Measurements from ENCODE around the gene SDC1. TPM values are rescaled to one million over a fixed set of nuclear protein-coding genes. Genes with fewer than 3 reads are reported as not detected.
A peak's percentile ranks its signal among the peaks of the same experiment; 100 is the strongest.

SDC1 gene
- total and polyA plus RNA-seq, 8 donors, result 16.0 to 140 (median 45.0) TPM

DNA sequence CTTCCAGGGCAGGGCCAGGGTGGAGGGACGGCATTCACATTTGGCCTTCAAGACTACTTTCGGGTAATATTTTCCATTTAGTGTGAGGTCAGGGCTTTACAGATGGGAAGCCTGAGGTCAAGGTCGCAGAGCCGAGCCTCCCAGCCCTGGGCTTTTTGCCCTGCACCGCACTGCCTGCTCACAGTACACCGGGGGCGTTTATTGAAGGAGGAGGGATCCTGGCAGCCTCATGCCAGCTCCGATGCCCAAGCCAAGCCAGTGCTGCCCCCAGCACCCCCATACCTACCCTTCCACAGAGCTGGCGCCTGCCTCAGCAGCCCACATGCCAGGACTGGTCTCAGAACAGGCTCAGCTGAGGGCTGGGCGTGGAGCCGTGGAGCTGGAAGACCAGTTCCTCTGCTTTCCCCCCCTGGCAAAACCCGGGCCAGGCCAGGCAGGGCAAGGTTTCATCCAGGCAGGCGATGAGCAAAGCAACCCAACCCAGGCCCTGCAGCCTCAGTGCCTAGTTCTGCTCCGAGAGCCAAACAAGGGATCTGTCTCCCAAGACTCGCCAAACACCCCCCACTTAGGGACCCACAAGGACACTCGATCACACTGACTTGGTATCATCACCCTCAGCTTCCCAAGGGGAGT is 11.9 kb downstream of the SDC1 start:
- H3K27me3 ChIP-seq, result no peaks in the 10 kb centered on the region
- peak; percentile 82 to 89 for DNase-seq
- no peaks in the 10 kb centered on the region for H3K9me3 ChIP-seq
- no peaks in the 10 kb centered on the region for H3K36me3 ChIP-seq
- H3K4me3 ChIP-seq, result no peak overlapping the region
- TF ChIP-seq EP300 (IDR thresholded peaks at IDR 0.05) (no peak), POLR2AphosphoS5 (IDR thresholded peaks at IDR 0.05) (peak in 2 of 3 donors; percentile 50 to 56), POLR2A (IDR thresholded peaks at IDR 0.05) (no peak)
- TF ChIP-seq, protein P1, sequence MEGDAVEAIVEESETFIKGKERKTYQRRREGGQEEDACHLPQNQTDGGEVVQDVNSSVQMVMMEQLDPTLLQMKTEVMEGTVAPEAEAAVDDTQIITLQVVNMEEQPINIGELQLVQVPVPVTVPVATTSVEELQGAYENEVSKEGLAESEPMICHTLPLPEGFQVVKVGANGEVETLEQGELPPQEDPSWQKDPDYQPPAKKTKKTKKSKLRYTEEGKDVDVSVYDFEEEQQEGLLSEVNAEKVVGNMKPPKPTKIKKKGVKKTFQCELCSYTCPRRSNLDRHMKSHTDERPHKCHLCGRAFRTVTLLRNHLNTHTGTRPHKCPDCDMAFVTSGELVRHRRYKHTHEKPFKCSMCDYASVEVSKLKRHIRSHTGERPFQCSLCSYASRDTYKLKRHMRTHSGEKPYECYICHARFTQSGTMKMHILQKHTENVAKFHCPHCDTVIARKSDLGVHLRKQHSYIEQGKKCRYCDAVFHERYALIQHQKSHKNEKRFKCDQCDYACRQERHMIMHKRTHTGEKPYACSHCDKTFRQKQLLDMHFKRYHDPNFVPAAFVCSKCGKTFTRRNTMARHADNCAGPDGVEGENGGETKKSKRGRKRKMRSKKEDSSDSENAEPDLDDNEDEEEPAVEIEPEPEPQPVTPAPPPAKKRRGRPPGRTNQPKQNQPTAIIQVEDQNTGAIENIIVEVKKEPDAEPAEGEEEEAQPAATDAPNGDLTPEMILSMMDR (IDR thresholded peaks at IDR 0.05), result no peak
- peaks cover 24 to 91% (median 66%) of the 10 kb centered on the region in 4 donors for H3K4me1 ChIP-seq
- WGBS, 5 donors, result 28 to 55% (median 29%) methylated on average over 11 to 16 of the region's 16 CpGs
- peak overlapping the region; percentile 58 to 92 (median 77) for H3K27ac ChIP-seq
- intact Hi-C loops (cut with DNase I; ENCODE audit: low total_unique reads), result no loop called here

DNA sequence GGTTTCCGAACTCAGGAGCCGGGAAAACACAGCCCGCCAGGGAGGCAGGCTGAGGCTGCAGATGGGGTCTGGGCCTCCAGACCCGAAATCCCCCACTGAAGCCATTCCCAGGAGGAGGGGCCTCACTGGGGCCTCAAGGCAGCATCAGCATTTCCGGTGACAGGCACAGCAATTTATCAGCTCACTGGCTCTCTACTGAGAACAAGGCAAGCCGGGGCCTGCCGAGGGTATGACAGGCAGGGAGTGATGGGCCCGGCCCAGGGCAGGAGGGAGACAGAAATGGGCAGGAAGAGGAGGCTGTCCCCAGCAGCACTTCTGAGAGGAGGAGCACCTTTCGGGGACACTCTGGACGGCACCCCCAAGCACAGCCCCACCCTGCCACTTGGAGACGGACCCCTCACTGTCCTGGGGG is 12.5 kb downstream of the SDC1 start:
- WGBS, 5 donors, result 50 to 61% (median 52%) methylated on average over 6 to 11 of the region's 11 CpGs
- H3K4me1 ChIP-seq, result peaks cover 29 to 91% (median 68%) of the 10 kb centered on the region in 4 donors
- H3K36me3 ChIP-seq, result no peaks in the 10 kb centered on the region
- TF ChIP-seq POLR2A (IDR thresholded peaks at IDR 0.05) (no peak), POLR2AphosphoS5 (IDR thresholded peaks at IDR 0.05) (no peak), EP300 (IDR thresholded peaks at IDR 0.05) (no peak)
- TF ChIP-seq, protein P1 (IDR thresholded peaks at IDR 0.05), result no peak
- H3K9me3 ChIP-seq, result no peaks in the 10 kb centered on the region
- intact Hi-C loops (cut with DNase I; ENCODE audit: low total_unique reads), result no loop called here
- peak in 1 of 2 donors; percentile 79 for DNase-seq
- H3K4me3 ChIP-seq, result no peak overlapping the region
- peak overlapping the region; percentile 58 to 92 (median 77) for H3K27ac ChIP-seq
- H3K27me3 ChIP-seq, result no peaks in the 10 kb centered on the region

DNA sequence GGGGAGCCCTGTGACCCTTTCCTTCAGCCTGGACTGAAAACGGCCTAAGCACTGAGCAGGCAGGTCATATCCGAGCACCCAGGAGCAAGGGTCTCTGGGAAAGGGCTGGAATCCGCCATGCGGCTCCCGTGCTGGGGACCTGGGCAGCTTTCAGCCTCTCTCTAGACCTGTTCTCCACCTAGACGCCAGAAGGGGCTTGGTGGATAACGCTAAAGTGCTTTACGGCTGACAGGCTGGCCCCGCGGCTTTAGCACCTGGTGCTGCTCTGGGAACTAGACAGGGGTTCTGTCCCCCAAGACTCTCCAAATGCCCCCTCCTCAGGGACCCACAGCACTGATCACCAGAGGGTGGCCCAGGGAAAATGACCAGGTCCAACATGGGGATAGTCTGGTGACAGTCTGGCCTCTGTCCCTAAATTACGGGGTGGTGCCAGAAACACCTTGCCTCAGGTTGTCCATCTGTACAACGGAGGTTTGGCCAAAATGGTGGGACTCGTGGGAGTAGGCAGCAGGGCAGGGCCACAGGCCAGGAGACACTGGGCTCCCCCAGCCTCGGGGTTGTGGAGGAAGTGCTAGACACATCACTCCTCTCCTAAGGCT is 13.0 kb downstream of the SDC1 start:
- Histone ChIP-seq H3K27ac (peak overlapping the region in 4 of 5 donors; percentile 69 to 92 (median 80)), H3K36me3 (no peaks in the 10 kb centered on the region), H3K4me1 (peaks cover 34 to 94% (median 73%) of the 10 kb centered on the region in 4 donors), H3K27me3 (no peaks in the 10 kb centered on the region), H3K9me3 (no peaks in the 10 kb centered on the region), H3K4me3 (no peak overlapping the region)
- DNase-seq, result no peak
- TF ChIP-seq, protein P1 (IDR thresholded peaks at IDR 0.05), result no peak
- no peak for TF ChIP-seq POLR2A (IDR thresholded peaks at IDR 0.05)
- no peak for TF ChIP-seq EP300 (IDR thresholded peaks at IDR 0.05)
- no peak for TF ChIP-seq POLR2AphosphoS5 (IDR thresholded peaks at IDR 0.05)
- 70 to 93% (median 82%) methylated on average over 7 to 14 of the region's 14 CpGs for WGBS, 5 donors
- intact Hi-C loops (cut with DNase I; ENCODE audit: low total_unique reads), result no loop called here

DNA sequence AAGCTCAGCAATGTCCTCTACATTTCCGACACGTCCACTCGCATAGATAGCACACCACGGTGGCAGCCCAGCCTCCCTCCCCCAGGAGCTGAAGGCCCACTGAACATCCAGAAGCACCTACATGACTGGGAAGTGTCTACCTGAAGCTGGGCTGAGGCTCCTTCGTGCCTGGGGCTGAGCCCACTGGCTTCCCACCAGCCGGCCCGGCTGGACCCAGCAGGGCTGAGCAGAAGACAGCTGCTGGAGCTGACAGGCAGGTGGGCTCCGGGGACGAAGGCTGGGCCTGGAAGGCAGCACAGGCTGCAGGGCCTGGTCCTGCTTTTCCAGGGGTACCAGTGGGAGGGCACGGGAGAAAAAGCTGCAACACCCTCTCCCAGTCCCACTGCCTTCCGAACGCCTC is 13.5 kb downstream of the SDC1 start:
- no peaks in the 10 kb centered on the region for H3K36me3 ChIP-seq
- peaks cover 39 to 98% (median 78%) of the 10 kb centered on the region in 4 donors for H3K4me1 ChIP-seq
- no peaks in the 10 kb centered on the region for H3K9me3 ChIP-seq
- 83 to 98% (median 85%) methylated on average over 6 to 12 of the region's 12 CpGs for WGBS, 5 donors
- peak overlapping the region in 4 of 5 donors; percentile 69 to 92 (median 79) for H3K27ac ChIP-seq
- DNase-seq, result no peak
- H3K4me3 ChIP-seq, result no peak overlapping the region
- no peaks in the 10 kb centered on the region for H3K27me3 ChIP-seq
- TF ChIP-seq, protein P1 (IDR thresholded peaks at IDR 0.05), result no peak
- no peak for TF ChIP-seq POLR2AphosphoS5 (IDR thresholded peaks at IDR 0.05)
- TF ChIP-seq POLR2A (IDR thresholded peaks at IDR 0.05), result no peak
- no peak for TF ChIP-seq EP300 (IDR thresholded peaks at IDR 0.05)
- intact Hi-C loops (cut with DNase I; ENCODE audit: low total_unique reads), result no loop called here
